Measurements from ENCODE around the gene SDK1.
"Not testable (repeated sequence)": the region's sequence is repeated elsewhere in the genome, so short reads cannot be mapped to it uniquely, and the experiment has no call there.

The SDK1 gene

DNA sequence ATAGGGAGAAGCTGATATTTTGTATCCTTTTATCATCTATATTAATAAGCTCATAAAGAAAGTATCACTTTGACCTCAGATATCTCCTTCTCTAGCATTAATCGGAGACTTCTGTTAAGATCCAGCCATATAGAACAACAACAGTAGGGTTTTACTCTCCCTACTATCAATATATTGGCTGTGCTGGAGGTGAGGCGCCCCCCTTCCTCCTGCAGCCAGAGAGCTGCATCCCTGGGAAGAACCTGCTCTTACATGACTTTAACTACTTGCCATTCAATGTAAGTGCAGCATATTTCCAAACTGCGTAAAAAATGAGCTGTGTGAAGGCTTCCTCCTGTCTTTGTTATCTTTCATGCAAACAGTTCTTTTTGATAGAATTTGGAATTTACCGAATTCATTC lies 247.8 kb downstream of the SDK1 start:
- no peak for DNase-seq

- DNase-seq = no peak
Observed at GRCh38 chr7:3549601-3550000, 248.5 kb downstream of the SDK1 start.

DNA sequence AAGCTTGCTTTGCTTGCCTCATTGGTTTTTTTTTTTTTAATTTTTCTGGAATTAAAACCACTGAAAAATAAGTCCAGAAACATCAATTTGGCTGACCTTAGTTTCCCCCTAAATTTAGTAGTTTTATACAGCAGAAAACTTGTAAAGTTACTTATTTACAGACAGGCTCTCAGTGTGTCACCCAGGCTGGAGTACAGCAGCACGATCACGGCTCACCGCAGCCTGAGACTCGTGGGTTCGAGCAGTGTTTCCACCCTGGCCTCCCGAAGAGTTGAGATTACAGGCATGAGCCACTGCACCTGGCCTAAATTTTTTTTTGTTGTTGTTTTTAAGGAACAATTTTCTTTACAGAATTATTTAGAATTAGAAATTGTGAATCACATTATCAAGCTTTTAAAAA lies 250.5 kb downstream of the SDK1 start:
- no peak for DNase-seq

DNA sequence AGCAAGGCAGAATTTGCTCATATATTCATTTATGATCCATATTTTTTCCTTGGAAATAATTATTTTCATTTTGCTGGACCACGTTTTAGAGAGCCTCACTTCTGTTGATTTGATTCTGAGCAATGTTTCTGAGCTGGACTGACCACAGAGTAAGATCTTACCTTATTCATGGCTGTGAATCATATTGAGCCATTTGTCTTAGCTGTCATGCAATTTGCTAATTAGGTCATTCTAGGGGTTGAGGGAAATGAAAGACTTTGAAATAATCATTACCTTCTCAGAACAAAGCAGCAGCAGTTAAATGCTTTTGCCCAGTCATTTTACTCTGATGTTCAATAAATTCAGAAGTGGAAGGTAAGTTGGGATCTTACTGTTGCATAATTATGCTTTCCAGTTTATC lies 251.4 kb downstream of the SDK1 start:
- no peak for DNase-seq

DNA sequence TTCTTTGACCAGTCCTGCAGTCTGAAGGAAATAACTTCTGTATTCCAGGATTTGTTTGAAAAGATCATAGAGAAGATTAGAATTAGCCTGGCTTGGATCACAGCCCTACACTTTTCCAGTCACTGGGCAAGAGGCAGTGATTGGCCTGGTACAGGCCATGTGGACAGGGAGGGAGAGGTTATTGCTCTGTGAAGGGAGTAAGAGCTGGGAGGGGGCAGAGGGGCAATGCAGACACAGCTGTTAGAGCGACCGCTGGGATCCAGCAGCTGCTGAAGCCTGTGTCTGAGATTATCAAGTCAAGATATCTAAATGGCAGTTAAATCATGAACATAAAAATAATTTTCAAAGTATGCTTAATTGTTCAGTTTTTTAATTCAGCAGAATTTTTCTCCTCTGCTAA lies 257.3 kb downstream of the SDK1 start:
- no peak for DNase-seq

GRCh38 chr7:3559278-3559677 lies 258.2 kb downstream of the SDK1 start:
- DNase-seq = no peak

DNA sequence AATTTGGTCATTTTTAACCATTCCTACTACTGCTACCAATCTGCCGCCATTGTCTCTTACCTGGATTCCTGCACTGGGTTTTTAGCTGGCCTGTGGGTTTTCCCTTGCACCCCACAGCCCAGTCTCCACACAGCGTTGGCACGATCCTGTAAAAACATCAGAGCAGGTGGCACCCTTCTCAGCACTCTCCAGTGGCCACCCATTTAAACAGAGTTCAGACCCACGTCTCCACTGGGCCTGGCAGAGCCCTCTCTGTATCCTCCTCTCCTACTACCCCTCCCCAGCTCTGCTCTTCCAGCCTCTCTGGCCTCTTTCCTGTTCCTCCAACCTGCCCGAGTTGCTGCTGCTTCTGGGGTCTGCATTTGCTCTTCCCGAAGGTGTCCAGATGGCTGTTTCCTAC lies 259.4 kb downstream of the SDK1 start:
- no peak for DNase-seq

GRCh38 chr7:3561932-3562331 lies 260.9 kb downstream of the SDK1 start:
- no peak for DNase-seq

DNA sequence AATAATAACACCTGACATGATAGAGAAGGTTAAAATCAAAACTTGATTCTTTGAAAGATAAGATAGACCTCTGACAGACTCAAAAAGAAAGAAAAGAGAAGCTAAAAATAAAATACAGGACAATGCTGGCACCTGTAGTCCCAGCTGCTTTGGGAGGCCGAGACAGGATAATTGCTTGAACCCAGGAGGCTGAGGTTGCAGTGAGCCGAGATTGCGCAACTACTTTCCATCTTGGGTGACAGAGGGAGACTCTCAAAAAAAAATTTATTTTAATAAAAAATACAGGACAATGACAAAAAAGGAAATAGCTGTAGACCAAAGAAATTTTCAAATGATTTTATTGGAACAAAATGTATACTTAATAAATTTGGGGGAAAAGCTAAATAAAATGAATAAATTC lies 263.2 kb downstream of the SDK1 start:
- DNase-seq = no peak

DNA sequence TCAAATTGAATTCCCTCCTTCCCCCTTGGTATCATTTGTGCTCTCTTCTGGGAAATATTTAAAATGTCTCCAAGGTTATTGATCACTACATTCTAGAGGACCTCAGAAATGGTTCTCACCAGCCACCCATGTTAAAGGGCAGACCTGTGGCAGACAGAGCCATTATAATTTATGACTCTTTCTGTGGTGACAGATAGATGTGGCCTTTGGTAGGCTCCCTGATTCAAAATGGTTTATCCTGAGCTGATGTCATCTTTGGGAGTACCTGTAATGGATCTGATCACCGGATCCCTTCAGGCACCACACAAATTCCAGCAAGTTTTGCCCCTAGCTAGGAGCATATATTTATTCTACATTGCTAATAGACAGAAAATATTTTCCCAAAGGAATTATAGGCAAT lies 267.5 kb downstream of the SDK1 start:
- DNase-seq = no peak

GRCh38 chr7:3569643-3570042 lies 268.6 kb downstream of the SDK1 start:
- DNase-seq = no peak

DNA sequence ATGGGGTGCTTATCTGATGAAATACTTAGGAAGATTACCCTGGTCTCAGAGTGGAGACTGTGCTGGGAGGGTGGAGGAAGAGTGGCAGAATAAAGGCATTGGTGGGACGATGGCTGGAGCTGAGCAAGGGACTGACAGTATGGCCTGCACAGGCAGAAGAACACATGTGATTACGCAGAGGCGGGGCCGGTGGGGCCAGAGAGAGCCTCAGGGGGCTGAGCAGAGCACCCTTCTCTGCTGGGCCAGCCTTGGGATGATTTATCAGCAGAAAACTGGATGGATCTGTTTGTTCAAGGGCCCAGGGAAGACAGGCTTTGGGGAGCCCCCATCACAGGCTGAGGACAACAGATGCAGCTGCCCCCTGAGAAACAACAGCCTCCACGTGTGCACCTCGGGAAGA lies 272.1 kb downstream of the SDK1 start:
- no peak for DNase-seq

DNA sequence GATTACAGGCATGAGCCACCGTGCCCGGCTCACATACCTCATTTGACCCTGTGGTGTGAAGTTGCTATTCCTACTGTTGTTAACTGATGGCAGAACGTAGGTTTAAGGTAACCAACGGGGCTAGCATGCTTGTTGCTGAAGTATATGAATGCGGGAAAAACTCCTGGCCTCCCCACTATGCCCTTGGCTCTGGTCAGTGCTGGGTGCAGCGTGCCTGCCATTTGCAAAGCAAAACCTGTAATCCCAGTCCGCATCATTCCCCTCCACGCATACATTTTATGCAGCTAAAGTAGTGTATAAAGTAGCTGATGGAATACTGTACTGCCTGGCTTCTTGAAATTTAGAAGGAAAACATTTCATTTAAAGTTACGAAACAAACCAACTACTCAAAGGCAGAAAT lies 273.3 kb downstream of the SDK1 start:
- no peak for DNase-seq

DNA sequence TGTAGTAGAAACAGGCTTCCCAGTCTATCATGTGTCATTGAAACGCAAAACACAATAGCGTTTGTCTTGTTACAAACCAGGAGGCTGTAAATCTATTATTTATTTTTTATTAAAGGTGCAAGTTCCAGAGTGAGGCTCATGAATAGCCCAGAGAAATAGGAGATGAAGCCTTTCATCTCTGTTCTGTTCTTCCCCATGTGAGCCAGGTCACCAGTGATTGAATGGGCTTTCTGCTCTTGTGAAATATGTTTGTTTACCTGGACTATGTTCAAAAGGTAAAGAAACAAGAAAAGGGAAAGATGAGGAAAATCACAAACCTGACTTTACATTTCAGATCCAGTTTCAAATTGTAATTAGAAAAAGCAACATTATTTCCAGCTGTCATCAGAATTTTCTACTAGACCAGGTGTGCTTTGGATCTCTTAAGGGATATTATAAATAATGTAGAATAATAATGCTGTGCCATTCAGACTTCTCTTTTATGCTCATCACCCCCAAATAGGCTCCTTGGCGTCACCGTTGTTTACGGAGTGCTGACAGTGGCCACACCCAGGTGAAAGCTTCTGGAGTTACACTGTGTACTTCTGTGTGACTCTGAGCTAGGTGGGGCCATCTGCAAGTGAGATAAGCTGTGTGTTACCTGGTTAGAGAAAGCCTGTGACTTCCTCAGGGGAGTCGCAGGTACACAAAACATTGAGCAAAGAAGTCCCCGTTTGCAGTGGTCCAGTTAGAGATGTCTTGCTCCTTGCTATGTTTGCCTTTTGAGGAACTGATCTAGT lies 274.9 kb downstream of the SDK1 start:
- no peak for DNase-seq

- DNase-seq = no peak
Observed at GRCh38 chr7:3578399-3578798, 277.3 kb downstream of the SDK1 start.

DNA sequence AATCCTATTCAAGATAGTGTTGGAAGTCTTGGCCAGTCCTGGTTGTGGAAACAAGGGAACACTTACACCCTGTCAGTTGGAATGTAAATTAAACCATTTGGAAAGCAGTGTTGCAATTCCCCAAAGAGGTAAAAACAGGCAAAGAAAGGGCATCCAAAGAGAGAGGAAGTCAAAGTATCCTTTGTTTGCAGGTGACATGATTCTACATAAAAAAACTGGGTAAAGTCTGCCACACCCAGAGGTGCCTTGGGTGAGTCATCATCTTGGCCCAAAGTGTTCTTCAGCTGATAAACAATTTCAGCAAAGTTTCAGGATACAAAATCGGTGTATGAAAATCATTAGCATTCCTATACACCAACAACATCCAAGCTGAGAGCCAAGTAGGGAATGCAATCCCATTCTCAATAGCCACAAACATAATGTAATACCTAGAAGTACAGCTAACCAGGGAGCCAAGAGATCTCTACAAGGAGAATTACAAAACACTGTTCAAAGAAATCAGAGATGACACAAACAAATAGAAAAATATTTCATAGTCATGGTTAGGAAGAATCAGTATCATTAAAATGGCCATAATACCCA lies 278.7 kb downstream of the SDK1 start:
- no peak for DNase-seq

GRCh38 chr7:3582145-3582544 lies 281.1 kb downstream of the SDK1 start:
- DNase-seq = not testable (repeated sequence)

DNA sequence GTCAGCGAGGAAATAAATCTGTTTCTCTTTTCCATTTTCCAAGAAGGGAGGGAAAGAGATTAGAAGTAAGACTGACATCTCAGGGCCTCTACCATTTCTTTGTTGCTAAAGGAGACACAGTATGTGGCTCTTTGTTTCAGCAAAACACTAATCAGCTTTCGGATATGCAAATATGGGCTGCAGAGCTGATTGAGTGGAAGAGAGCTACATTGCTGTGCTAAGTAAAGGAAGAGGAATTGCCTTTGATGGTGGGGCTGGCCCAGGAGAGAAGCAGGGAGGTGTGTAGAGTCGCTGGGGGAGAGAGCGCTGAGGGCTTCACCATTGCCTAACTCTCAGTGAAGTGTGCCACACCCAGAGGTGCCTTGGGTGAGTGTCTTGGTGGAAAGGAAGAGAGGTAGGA lies 284.8 kb downstream of the SDK1 start:
- no peak for DNase-seq

GRCh38 chr7:3588341-3588740 lies 287.3 kb downstream of the SDK1 start:
- DNase-seq = no peak

- DNase-seq = no peak
Observed at GRCh38 chr7:3589752-3590151, 288.7 kb downstream of the SDK1 start.

DNA sequence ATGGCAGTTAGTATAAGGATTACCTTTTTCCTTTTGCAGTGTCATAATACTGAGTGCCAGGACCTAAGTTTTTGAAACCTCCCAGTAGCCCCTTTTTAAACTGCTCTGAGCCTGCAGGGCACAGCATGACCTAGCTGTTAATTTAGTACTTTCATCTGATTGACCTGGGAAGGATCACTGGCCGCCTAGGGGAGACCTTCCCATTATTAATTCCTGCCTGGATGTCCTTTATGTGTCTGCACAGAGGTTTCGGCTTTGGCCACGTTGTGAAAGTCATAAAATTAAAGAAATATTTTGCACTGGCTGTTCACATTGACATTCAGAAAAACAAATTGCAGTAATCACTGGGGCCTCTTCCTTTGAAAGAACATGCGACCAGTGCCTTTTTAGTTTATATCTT lies 290.2 kb downstream of the SDK1 start:
- DNase-seq = no peak

- DNase-seq = no peak
Observed at GRCh38 chr7:3591944-3592343, 290.9 kb downstream of the SDK1 start.

- no peak for DNase-seq
Observed at GRCh38 chr7:3592401-3593134, 291.5 kb downstream of the SDK1 start.

- no peak for DNase-seq
Observed at GRCh38 chr7:3594901-3595300, 293.8 kb downstream of the SDK1 start.
